ENCODE results near the gene BRIP1. TPM values are rescaled to one million over a fixed set of nuclear protein-coding genes. Genes with fewer than 3 reads are reported as not detected.

BRIP1 gene
- total and polyA plus RNA-seq, 7 experiments from 2014 or later = 0.64 to 19.9 (median 1.6) TPM

GRCh38 chr17:61835606-61836005 is 27.7 kb downstream of the BRIP1 start:
- Mint-ChIP-seq H3K9me3 (no peaks in the 10 kb centered on the region), H3K27me3 (no peaks in the 10 kb centered on the region), H3K4me3 (no peak overlapping the region), H3K27ac (no peak overlapping the region), H3K4me1 (no peaks in the 10 kb centered on the region), H3K36me3 (no peaks in the 10 kb centered on the region)
- H3K27ac ChIP-seq (ENCODE audit: low read depth, low read length) = no peak overlapping the region
- ChIA-PET CTCF (interaction anchor here (1.0 kb wide), 1 partner anchor 426 kb away, joined by 3 read pairs; no protein-coding TSS in a partner anchor), POLR2A (no interaction called here)
- no peak for ATAC-seq
- intact Hi-C loops (cut with micrococcal nuclease) = loop anchor here in 1 of 2 donors (2.0 to 5.0 kb wide), 2 partner anchors 833 to 1113 kb away; no protein-coding TSS in a partner anchor
- DNase-seq = no peak
- no peaks in the 10 kb centered on the region for H3K4me1 ChIP-seq (ENCODE audit: control insufficient read depth in 2 of 2, insufficient read depth in 2 of 2, low read length in 2 of 2)
- no peak overlapping the region for H3K4me3 ChIP-seq (ENCODE audit: low read length)
- no peaks in the 10 kb centered on the region for H3K36me3 ChIP-seq (ENCODE audit: control insufficient read depth in 2 of 3, insufficient read depth in 3 of 3, low read length in 3 of 3)
- no peaks in the 10 kb centered on the region for H3K9me3 ChIP-seq (ENCODE audit: control insufficient read depth in 2 of 3, low read length in 3 of 3)
- H3K27me3 ChIP-seq (ENCODE audit: control insufficient read depth in 2 of 2, insufficient read depth in 2 of 2, low read length in 2 of 2) = no peaks in the 10 kb centered on the region

DNA sequence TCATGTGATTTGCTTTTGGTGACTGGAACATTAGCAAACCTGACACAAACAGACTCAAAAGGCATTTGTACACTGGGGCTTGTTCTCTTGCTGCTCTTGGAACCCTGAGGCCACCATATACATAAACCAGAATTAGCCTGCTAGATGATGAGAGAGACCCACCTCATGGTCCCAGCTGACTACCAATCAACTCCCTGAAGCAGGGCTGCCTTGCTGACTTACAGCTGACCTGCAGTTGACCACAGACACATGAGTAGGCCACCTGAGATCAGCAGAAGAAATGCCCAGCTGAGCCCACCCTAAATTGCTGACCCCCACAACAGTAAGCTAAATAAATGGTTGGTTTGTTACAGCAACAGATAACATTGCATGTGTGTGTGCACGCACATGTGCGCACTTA is 28.7 kb downstream of the BRIP1 start:
- H3K4me1 ChIP-seq (ENCODE audit: control insufficient read depth in 2 of 2, insufficient read depth in 2 of 2, low read length in 2 of 2) = no peaks in the 10 kb centered on the region
- H3K27me3 Mint-ChIP-seq = no peaks in the 10 kb centered on the region
- no peaks in the 10 kb centered on the region for H3K27me3 ChIP-seq (ENCODE audit: control insufficient read depth in 2 of 2, insufficient read depth in 2 of 2, low read length in 2 of 2)
- no peaks in the 10 kb centered on the region for H3K36me3 ChIP-seq (ENCODE audit: control insufficient read depth in 2 of 3, insufficient read depth in 3 of 3, low read length in 3 of 3)
- no peak overlapping the region for H3K27ac ChIP-seq (ENCODE audit: low read depth, low read length)
- no peaks in the 10 kb centered on the region for H3K9me3 ChIP-seq (ENCODE audit: control insufficient read depth in 2 of 3, low read length in 3 of 3)
- POLR2A ChIA-PET = no interaction called here
- no peak overlapping the region for H3K27ac Mint-ChIP-seq
- H3K9me3 Mint-ChIP-seq = no peaks in the 10 kb centered on the region
- H3K4me3 ChIP-seq (ENCODE audit: low read length) = no peak overlapping the region
- H3K4me3 Mint-ChIP-seq = no peak overlapping the region
- DNase-seq (no peak), ATAC-seq (no peak)
- intact Hi-C loops (cut with micrococcal nuclease) = loop anchor here in 1 of 2 donors (5.0 kb wide), 1 partner anchor 1112 kb away; no protein-coding TSS in a partner anchor
- CTCF ChIA-PET = interaction anchor here (0.6 to 1.0 kb wide), 3 partner anchors 8 to 422 kb away, joined by 3 read pairs; no protein-coding TSS in a partner anchor
- H3K36me3 Mint-ChIP-seq = peaks cover 0 to under 1% (median 0%) of the 10 kb centered on the region in 5 donors
- H3K4me1 Mint-ChIP-seq = no peaks in the 10 kb centered on the region

DNA sequence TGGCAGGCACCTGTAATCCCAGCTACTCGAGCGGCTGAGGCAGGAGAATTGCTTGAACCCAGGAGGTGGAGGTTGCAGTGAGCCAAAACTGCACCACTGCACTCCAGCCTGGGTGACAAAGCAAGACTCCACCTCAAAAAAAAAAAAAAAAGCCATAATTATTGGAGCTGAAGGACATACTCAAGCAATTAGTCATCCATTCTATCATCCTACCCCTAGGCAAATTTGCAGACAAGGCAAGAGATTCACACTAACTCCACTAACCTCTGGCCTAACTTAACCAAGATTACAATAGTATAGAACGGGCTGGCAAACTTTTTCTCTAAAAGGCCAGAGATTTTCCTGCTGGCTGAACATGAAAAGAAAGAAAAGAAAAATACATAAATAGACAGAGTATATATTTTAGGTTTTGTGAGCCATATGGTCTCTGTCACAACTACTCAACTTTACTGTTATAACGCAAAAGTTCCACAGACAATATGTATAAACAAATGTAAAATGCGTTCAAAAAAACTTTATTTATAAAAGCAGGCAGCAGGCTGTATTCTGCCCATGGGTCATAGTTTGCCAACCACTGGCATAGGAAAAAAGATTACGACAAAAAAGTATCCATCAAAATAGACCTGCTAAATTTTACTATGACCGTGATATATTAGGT is 29.7 kb downstream of the BRIP1 start:
- DNase-seq (no peak), ATAC-seq (no peak)
- Histone ChIP-seq H3K36me3 (ENCODE audit: control insufficient read depth in 2 of 3, insufficient read depth in 3 of 3, low read length in 3 of 3) (no peaks in the 10 kb centered on the region), H3K27ac (ENCODE audit: low read depth, low read length) (no peak overlapping the region), H3K4me1 (ENCODE audit: control insufficient read depth in 2 of 2, insufficient read depth in 2 of 2, low read length in 2 of 2) (no peaks in the 10 kb centered on the region), H3K4me3 (ENCODE audit: low read length) (no peak overlapping the region), H3K27me3 (ENCODE audit: control insufficient read depth in 2 of 2, insufficient read depth in 2 of 2, low read length in 2 of 2) (no peaks in the 10 kb centered on the region), H3K9me3 (ENCODE audit: control insufficient read depth in 2 of 3, low read length in 3 of 3) (no peaks in the 10 kb centered on the region)
- Mint-ChIP-seq H3K27me3 (no peaks in the 10 kb centered on the region), H3K27ac (no peak overlapping the region), H3K4me1 (no peaks in the 10 kb centered on the region), H3K9me3 (no peaks in the 10 kb centered on the region), H3K4me3 (no peak overlapping the region), H3K36me3 (peaks cover 0 to 4% (median 0%) of the 10 kb centered on the region in 5 donors)
- POLR2A ChIA-PET = no interaction called here
- CTCF ChIA-PET = interaction anchor here (1.0 kb wide), 2 partner anchors 9 to 421 kb away, joined by 3 read pairs; no protein-coding TSS in a partner anchor
- intact Hi-C loops (cut with micrococcal nuclease) = no loop called here

- intact Hi-C loops (cut with micrococcal nuclease) = no loop called here
- H3K36me3 ChIP-seq (ENCODE audit: control insufficient read depth in 2 of 3, insufficient read depth in 3 of 3, low read length in 3 of 3) = no peaks in the 10 kb centered on the region
- no peaks in the 10 kb centered on the region for H3K4me1 Mint-ChIP-seq
- H3K9me3 ChIP-seq (ENCODE audit: control insufficient read depth in 2 of 3, low read length in 3 of 3) = no peaks in the 10 kb centered on the region
- H3K4me1 ChIP-seq (ENCODE audit: control insufficient read depth in 2 of 2, insufficient read depth in 2 of 2, low read length in 2 of 2) = no peaks in the 10 kb centered on the region
- ChIA-PET POLR2A (no interaction called here), CTCF (no interaction called here)
- H3K36me3 Mint-ChIP-seq = peaks cover 0 to 13% (median 7%) of the 10 kb centered on the region in 5 donors
- no peaks in the 10 kb centered on the region for H3K27me3 Mint-ChIP-seq
- no peaks in the 10 kb centered on the region for H3K27me3 ChIP-seq (ENCODE audit: control insufficient read depth in 2 of 2, insufficient read depth in 2 of 2, low read length in 2 of 2)
- no peak overlapping the region for H3K4me3 ChIP-seq (ENCODE audit: low read length)
- H3K27ac ChIP-seq (ENCODE audit: low read depth, low read length) = no peak overlapping the region
- no peak overlapping the region for H3K27ac Mint-ChIP-seq
- DNase-seq (no peak), ATAC-seq (no peak)
- no peak overlapping the region for H3K4me3 Mint-ChIP-seq
- H3K9me3 Mint-ChIP-seq = peaks cover 0 to 7% (median 0%) of the 10 kb centered on the region in 11 donors
These were observed 30.9 kb downstream of the BRIP1 start for GRCh38 chr17:61832463-61832862.

GRCh38 chr17:61831099-61831498 is 32.2 kb downstream of the BRIP1 start:
- CTCF ChIA-PET = no interaction called here
- DNase-seq = no peak
- intact Hi-C loops (cut with micrococcal nuclease) = no loop called here

DNA sequence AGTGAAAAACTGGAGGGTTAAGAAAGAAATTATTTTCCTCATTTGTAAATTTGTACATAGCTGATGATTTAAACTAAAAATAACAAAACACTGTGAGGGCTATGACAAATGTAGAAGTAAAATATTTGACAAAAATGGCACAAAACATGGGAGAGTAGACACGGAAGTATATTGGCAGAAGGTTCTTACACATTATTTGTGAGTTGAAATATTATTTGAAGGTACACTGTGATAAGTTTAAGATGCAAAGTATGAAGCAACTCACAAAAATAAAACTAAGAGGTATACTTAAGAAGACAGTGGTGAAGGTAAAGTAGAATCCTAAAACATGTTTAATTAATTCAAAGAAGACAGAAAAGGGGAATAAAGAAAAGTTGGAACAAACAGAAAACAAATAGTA is 34.6 kb downstream of the BRIP1 start:
- intact Hi-C loops (cut with micrococcal nuclease) = no loop called here
- ChIA-PET CTCF (no interaction called here), POLR2A (no interaction called here)
- DNase-seq (no peak), ATAC-seq (no peak)
- Mint-ChIP-seq H3K4me1 (no peaks in the 10 kb centered on the region), H3K27ac (no peak overlapping the region), H3K27me3 (no peaks in the 10 kb centered on the region), H3K9me3 (peaks cover 0 to 7% (median 0%) of the 10 kb centered on the region in 11 donors), H3K36me3 (peaks cover 3 to 37% (median 16%) of the 10 kb centered on the region in 5 donors), H3K4me3 (no peak overlapping the region)
- Histone ChIP-seq H3K27me3 (ENCODE audit: control insufficient read depth in 2 of 2, insufficient read depth in 2 of 2, low read length in 2 of 2) (no peaks in the 10 kb centered on the region), H3K36me3 (ENCODE audit: control insufficient read depth in 2 of 3, insufficient read depth in 3 of 3, low read length in 3 of 3) (no peaks in the 10 kb centered on the region), H3K9me3 (ENCODE audit: control insufficient read depth in 2 of 3, low read length in 3 of 3) (no peaks in the 10 kb centered on the region), H3K27ac (ENCODE audit: low read depth, low read length) (no peak overlapping the region), H3K4me1 (ENCODE audit: control insufficient read depth in 2 of 2, insufficient read depth in 2 of 2, low read length in 2 of 2) (no peaks in the 10 kb centered on the region), H3K4me3 (ENCODE audit: low read length) (no peak overlapping the region)

More at GRCh38 chr17:61831099-61831498, 32.2 kb downstream of the BRIP1 start:
- ATAC-seq = no peak
- Histone ChIP-seq H3K9me3 (ENCODE audit: control insufficient read depth in 2 of 3, low read length in 3 of 3) (no peaks in the 10 kb centered on the region), H3K27ac (ENCODE audit: low read depth, low read length) (no peak overlapping the region), H3K36me3 (ENCODE audit: control insufficient read depth in 2 of 3, insufficient read depth in 3 of 3, low read length in 3 of 3) (no peaks in the 10 kb centered on the region), H3K4me1 (ENCODE audit: control insufficient read depth in 2 of 2, insufficient read depth in 2 of 2, low read length in 2 of 2) (no peaks in the 10 kb centered on the region), H3K4me3 (ENCODE audit: low read length) (no peak overlapping the region), H3K27me3 (ENCODE audit: control insufficient read depth in 2 of 2, insufficient read depth in 2 of 2, low read length in 2 of 2) (no peaks in the 10 kb centered on the region)
- Mint-ChIP-seq H3K4me1 (no peaks in the 10 kb centered on the region), H3K4me3 (no peak overlapping the region), H3K9me3 (peaks cover 0 to 7% (median 0%) of the 10 kb centered on the region in 11 donors), H3K36me3 (peaks cover 3 to 23% (median 13%) of the 10 kb centered on the region in 5 donors), H3K27me3 (no peaks in the 10 kb centered on the region), H3K27ac (no peak overlapping the region)
- POLR2A ChIA-PET = no interaction called here
